Left lung (tissue), 10 donors: ENCODE results near the gene PDCD4. TPM values are rescaled to one million over a fixed set of nuclear protein-coding genes. Genes with fewer than 3 reads are reported as not detected.

Experiments
- ATAC-seq: fragments of 200-7000 bp; cut with Tn5 transposase; one replicate; pipeline ENCODE4 v1.9.1; 2020; ENCODE audit warnings: moderate library complexity
- DNase-seq, 4 donors: peaks; one replicate each; pipeline ENCODE4 v3.0.0-alpha.2; 2013 to 2020
- H3K27ac ChIP-seq, 2 donors: fragments of 200-600 bp; sonication (generic) in 1 of 2; one replicate each; pipeline versions ENCODE4 v1.5.0 to v1.8.0; 2020 to 2021
- H3K27me3 ChIP-seq, 2 donors: fragments of 200-600 bp; sonication (generic) in 1 of 2; one replicate each; pipeline versions ENCODE4 v1.5.0 to v1.8.0; 2020 to 2021
- H3K36me3 ChIP-seq, 2 donors: fragments of 200-600 bp; sonication (generic) in 1 of 2; one replicate each; pipeline versions ENCODE4 v1.5.0 to v1.8.0; 2020 to 2021
- H3K4me1 ChIP-seq, 2 donors: fragments of 200-600 bp; one replicate each; pipeline ENCODE4 v1.8.0; 2021
- H3K4me3 ChIP-seq, 2 donors: fragments of 200-600 bp; sonication (generic) in 1 of 2; one replicate each; pipeline versions ENCODE4 v1.5.0 to v1.8.0; 2020 to 2021; ENCODE audit warnings: mild to moderate bottlenecking in 1 of 2
- H3K9me3 ChIP-seq, 2 donors: fragments of 200-600 bp; sonication (generic) in 1 of 2; one replicate each; pipeline versions ENCODE4 v1.5.0 to v1.8.0; 2020 to 2021
- intact Hi-C, 2 donors: fragments of 100-400 bp; cut with DNase I; formaldehyde crosslinking; loops; one replicate each; pipeline versions ENCODE4 v1.11.2 to v1.14.2; 2022
- polyA plus RNA-seq, 6 donors: library from polyadenylated mRNA; unstranded; fragments of 120-200 nt; gene quantifications; one replicate each; pipeline ENCODE4 v1.2.1, GENCODE V29; 2013; ENCODE audit not compliant: insufficient read length in 6 of 6
- total RNA-seq, 2 donors: library from RNA; stranded (reverse); fragmentation: NEBNext Ultra II Directional; extraction: Animal tissue kit (Norgen Biotek cat#: 25700); gene quantifications; one replicate each; pipeline ENCODE4 v1.2.1, GENCODE V29; 2021
- TF ChIP-seq, protein P1 (sequence below), 2 donors: fragments of 200-600 bp; sonication (generic) in 1 of 2; IDR thresholded peaks; one replicate each; pipeline versions ENCODE4 v1.5.0 to v1.8.0; 2021; ENCODE audit warnings: antibody characterized with exemption in 2 of 2
- donor health status: DM: no; HTN: yes; CAD: no.
- donor health status: DM: no; HTN: no; CAD: no.

PDCD4 gene
- total and polyA plus RNA-seq, 8 donors: 45.7 to 311 (median 220) TPM

- ATAC-seq (no peak), DNase-seq (no peak)
- Histone ChIP-seq H3K27me3 (no peaks in the 10 kb centered on the region), H3K9me3 (no peaks in the 10 kb centered on the region), H3K4me3 (no peak overlapping the region), H3K36me3 (peaks cover 0 to 21% of the 10 kb centered on the region in 2 donors), H3K4me1 (peaks cover 0 to 5% of the 10 kb centered on the region in 2 donors), H3K27ac (no peak overlapping the region)
- intact Hi-C loops: no loop called here
- TF ChIP-seq, protein P1, sequence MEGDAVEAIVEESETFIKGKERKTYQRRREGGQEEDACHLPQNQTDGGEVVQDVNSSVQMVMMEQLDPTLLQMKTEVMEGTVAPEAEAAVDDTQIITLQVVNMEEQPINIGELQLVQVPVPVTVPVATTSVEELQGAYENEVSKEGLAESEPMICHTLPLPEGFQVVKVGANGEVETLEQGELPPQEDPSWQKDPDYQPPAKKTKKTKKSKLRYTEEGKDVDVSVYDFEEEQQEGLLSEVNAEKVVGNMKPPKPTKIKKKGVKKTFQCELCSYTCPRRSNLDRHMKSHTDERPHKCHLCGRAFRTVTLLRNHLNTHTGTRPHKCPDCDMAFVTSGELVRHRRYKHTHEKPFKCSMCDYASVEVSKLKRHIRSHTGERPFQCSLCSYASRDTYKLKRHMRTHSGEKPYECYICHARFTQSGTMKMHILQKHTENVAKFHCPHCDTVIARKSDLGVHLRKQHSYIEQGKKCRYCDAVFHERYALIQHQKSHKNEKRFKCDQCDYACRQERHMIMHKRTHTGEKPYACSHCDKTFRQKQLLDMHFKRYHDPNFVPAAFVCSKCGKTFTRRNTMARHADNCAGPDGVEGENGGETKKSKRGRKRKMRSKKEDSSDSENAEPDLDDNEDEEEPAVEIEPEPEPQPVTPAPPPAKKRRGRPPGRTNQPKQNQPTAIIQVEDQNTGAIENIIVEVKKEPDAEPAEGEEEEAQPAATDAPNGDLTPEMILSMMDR (IDR thresholded peaks at IDR 0.05): no peak
Measured at GRCh38 chr10:110881247-110881646, 9.5 kb downstream of the PDCD4 start.

- intact Hi-C loops: no loop called here
- Histone ChIP-seq H3K27me3 (no peaks in the 10 kb centered on the region), H3K27ac (no peak overlapping the region), H3K36me3 (peaks cover 0 to 23% of the 10 kb centered on the region in 2 donors), H3K4me1 (peaks cover 0 to 4% of the 10 kb centered on the region in 2 donors), H3K9me3 (no peaks in the 10 kb centered on the region), H3K4me3 (no peak overlapping the region)
- no peak for ATAC-seq
- TF ChIP-seq, protein P1 (IDR thresholded peaks at IDR 0.05): no peak
- DNase-seq: no peak
Measured at GRCh38 chr10:110881905-110882304, 10.2 kb downstream of the PDCD4 start.

GRCh38 chr10:110883924-110884323 is 12.2 kb downstream of the PDCD4 start:
- intact Hi-C loops: no loop called here
- Histone ChIP-seq H3K36me3 (peaks cover 0 to 34% of the 10 kb centered on the region in 2 donors), H3K27ac (no peak overlapping the region), H3K27me3 (no peaks in the 10 kb centered on the region), H3K4me3 (no peak overlapping the region), H3K4me1 (peaks cover 0 to 4% of the 10 kb centered on the region in 2 donors), H3K9me3 (no peaks in the 10 kb centered on the region)
- TF ChIP-seq, protein P1 (IDR thresholded peaks at IDR 0.05): no peak
- DNase-seq (no peak), ATAC-seq (no peak)

- intact Hi-C loops: no loop called here
- DNase-seq (no peak), ATAC-seq (no peak)
- H3K27ac ChIP-seq: no peak overlapping the region
- no peaks in the 10 kb centered on the region for H3K27me3 ChIP-seq
- peaks cover 0 to 4% of the 10 kb centered on the region in 2 donors for H3K4me1 ChIP-seq
- H3K4me3 ChIP-seq: no peak overlapping the region
- no peaks in the 10 kb centered on the region for H3K9me3 ChIP-seq
- peaks cover 0 to 54% of the 10 kb centered on the region in 2 donors for H3K36me3 ChIP-seq
- TF ChIP-seq, protein P1 (IDR thresholded peaks at IDR 0.05): no peak
Measured at GRCh38 chr10:110885932-110886674, 14.4 kb downstream of the PDCD4 start.

GRCh38 chr10:110887560-110887959 is 15.8 kb downstream of the PDCD4 start:
- TF ChIP-seq, protein P1 (IDR thresholded peaks at IDR 0.05): no peak
- Histone ChIP-seq H3K27ac (no peak overlapping the region), H3K4me3 (no peak overlapping the region), H3K9me3 (no peaks in the 10 kb centered on the region), H3K4me1 (peaks cover 0 to 4% of the 10 kb centered on the region in 2 donors), H3K36me3 (peaks cover 0 to 43% of the 10 kb centered on the region in 2 donors), H3K27me3 (no peaks in the 10 kb centered on the region)
- intact Hi-C loops: no loop called here
- DNase-seq (no peak), ATAC-seq (no peak)
